Measurements from ENCODE around the gene LBHD2.

Gene LBHD2

DNA sequence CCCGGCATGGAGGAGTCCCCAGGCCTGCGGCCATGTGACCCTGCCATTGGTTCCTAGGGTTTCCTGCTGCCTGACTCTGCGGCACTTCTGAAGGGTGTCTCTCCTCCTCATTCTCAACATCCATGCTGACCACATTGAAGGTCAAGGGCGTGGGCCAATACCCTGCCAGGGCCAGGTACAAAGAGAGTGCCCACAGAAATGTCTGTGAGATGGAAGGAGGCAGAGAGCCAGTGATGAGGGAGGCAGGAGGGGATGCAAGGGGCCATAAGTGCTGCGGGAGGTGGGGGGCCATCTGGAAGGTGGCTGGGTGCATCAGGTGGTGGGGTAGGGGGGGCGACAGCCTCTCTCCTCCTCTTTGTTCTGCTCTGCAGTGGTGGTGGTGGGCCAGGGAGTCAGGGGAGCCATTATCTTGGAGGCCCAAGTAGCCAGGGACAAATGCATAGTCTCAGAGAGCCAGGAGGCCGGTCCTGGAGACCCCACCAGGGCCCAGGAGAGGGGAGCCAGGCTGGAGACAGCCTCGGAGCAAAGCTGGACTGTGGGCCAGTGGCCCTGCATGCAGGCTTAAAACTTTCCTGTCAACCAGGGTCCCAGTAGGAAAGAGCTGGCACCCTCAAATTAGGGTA is 13.6 kb upstream of the LBHD2 start:
- no peak for DNase-seq

DNA sequence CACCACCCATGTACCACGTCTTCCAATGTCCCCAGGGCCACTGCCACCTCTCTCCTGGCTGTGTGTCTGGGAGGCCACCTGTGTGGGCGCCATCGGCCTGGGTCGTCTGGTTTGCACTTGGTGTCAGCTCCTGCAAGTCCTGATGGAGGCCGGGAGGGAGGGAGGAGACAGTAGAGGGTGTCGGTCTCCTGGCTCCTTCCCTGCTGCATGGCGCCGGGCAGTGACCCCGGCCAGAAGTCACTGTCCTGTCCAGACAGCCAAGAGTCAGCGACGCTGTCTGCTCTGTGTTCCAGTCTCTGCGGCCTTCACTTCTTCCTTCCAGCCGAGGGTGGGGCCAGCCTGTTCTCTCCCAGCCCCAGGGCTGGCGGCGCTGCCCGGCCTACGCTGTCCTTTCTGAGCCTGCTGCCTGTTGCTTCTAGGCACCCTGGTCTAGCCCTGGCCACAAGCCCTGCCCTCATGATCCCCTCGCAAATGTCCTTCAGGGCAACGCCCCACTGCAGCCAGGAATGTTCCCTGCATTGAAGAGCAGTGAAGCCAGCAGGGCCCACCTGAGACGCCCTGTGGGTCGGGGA is 13.0 kb upstream of the LBHD2 start:
- no peak for DNase-seq

DNA sequence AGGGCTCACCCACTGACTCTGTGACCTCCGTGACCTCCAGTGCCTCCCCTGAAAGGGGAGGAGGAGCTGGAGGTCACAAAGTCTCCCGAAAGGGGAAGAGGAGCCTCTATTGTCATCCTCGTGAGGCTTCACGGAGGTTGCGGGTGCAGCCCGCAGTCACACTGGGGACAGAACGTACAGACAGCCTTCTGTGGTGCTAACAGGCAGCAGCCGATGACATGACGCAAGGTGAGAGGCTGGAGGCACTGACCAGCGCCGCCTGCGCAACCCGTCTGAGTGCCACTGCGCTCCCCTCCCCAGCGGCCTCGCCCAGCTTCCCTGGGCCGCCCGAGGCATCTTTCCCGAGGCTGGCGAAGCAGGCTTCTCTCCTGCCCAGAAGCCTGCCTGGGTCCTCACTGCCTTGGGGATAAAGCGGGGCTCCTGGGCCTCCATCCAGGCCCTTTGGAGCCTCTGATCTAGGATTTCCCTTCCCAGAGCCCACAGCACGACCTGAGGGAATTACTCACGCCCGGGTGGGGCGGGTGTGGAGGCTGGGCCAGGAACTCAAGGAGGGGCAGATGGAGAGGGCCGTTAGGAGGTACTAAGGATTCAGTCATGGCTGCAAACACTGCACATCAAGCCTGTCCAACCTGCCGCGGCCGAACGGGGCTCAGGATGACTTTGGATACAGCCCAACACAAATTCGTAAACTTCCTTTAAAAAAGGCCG is 12.3 kb upstream of the LBHD2 start:
- DNase-seq, result no peak

DNA sequence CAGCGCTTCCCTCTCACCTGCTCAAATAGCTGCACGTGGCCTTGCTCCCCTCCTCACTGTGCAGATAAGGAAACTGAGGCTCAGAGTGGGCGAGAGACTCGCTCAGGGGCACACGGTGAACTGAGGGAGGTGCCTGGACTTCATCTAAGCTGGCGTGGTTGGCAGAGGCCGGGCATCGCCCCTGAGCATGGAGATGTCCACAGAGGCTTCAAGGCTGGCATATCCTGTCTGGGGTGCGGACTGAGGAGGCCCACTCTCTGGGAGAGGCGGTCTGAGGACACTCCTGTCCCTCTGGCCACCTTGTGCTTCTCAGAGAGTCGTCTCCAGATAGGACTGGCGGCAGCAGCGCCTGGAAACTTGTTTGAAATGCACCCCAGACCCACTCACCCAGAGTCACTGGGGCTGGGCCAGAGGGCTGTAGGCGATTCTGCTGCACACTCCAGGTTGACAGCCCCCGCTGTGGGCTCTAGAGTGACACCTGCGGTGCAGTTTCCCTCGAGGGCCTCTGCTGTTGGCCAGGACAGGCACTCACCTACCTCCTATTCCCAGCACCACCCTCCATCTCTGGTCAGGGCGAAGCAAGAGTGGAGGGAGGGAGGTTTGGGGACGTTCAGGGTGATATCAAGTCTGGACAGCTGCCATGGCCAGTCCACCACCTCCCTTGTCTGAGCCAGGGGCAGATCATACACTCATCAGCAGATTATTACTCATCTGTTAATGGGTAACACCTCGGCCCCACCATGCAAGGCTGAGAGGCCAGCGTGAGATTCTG is 11.2 kb upstream of the LBHD2 start:
- peak; percentile 64 for DNase-seq

DNA sequence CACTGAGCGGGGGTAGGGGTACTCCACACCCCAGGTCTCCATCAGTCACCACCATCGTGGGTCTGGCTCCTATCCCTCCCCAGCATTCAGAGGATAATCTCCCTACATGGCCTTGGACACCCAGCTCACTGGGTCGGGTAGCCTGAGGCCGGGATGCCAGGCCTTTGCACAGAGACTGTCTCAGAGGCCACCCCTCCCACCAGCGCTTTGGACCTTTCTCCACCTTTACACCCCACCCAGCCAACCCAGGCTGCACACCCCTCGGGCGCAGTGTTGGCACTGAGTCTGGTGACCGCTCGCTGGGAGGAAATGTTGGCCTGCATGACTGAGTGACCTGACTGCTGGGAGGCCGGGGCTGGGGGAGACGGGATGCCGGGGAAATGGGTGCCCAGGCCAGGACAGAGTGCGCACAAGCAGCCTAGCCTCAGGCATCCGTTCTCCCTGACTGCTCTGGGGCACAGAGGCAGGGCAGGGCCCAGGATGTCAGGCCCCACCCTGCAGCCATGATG is 10.6 kb upstream of the LBHD2 start:
- peak; percentile 51 for DNase-seq

DNA sequence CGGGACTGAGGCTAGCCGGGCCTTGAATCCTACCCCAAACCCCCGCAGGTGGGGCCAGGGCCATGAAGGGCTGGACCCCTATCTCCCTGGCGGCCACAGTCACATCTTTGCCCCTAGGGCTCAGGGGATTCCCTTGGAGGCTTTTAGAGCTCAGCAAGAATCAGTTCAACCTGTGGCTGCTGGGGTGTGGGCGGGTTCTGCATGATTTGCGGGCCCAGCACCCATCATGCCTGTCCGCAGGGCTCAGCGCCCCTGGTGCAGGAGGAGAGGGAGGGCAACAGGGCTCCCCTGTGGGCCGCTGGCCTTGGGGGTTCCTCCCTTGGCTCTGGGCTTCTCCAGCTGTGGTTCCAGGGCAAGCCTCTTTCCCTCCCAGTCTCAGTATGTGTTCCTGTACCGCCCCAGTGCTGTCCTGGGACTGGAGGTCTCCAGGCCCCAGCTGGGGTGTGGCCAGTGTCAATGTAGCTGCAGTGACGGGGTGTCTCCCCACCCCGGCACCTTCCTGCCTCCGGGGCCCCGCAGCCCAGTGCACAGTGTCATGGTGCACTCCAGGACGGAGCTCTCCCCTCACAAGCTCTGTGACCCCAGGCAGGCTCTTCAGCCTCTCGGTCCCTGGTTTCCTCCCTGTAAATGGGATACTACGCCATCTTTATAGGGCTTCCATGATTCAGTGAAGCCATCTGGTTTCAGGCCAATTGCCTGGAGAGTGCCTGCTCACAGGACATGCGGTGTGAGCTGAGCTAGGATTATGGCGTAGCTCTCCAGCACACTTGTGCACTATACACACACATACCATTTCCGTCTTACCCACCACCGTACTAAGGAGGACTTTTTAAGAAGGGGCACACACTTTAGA is 9.9 kb upstream of the LBHD2 start:
- DNase-seq, result peak; percentile 52

DNA sequence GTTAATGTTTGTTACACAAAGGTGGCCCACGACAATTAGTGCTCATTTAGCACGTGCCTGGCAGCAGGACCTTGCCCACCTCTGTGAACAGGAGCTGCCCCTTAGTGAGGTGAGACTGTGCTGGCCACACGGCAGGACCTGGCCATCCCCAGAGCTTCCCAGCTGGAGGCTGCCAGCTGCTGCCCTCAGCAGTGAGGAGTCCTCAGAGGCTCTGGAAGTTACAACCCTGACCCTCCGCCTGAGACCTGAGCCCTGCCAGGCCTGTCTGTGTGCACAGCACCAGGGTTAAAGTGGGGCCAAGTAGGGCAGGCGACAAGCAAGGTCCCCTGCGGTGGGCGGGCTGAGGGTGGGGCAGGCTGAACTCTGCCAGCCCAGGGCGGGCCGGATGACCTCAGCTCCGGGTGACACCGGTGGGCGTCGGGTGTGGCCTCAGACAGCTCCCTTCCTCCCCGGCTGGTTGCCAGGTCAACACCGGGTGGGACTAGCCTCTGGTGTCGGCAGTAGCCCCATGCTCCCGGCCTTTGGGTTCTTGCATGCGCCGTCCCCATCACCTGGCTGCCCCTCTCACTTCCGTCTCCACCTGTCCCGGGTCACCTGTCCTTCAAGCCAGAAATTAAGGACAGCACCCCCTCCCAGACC is 9.2 kb upstream of the LBHD2 start:
- DNase-seq, result peak; percentile 79

DNA sequence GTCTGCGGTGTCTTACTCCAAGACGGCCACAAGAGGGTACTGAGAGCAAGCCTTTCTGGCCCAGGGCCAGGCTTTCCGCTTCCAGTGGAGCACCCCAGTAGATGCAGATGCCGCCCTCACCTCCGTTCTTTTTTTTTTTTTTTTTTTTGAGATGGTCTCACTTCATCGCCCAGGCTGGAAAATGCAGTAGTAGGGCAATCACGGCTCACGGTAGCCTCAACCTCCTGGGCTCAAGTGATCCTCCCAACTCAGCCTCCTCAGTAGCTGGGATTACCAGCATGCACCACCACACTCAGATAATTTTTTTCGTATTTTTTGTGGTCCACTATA is 5.6 kb upstream of the LBHD2 start:
- peak; percentile 83 for DNase-seq

DNA sequence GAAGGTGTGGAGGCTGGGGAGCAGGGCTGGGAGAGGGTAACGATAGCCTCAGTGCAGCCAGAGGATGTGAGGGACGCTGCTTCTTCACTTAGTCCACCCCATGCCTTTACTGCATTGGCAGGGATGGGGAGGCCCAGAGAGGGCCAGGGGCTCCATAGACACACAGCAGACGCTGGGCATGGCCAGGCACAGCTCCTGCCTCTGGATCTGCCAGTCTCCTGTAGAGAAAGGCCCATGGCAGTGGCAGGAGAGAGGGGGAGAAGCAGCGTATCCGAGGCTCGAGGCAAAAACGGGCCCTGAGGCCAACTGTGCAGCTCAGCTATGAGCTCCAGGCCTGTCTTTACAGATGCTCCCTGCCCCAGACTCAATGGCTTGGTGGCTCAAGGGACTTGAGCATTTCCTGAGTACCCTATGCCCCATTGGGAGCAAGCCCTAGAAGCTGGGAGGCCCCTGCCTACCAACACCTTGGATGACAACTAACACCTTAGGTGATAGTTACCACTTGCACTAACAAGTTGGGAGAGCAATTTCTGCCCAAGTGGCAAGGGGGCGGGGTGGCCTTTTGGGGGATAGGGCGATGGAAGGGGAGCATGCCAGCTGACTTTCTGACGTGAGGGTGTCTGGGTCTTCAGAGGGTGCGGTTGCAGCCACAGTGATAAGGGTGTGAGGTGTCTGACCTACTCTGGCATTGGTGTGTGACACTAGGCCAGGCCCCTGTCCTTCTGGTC is 5.0 kb upstream of the LBHD2 start:
- DNase-seq, result no peak

DNA sequence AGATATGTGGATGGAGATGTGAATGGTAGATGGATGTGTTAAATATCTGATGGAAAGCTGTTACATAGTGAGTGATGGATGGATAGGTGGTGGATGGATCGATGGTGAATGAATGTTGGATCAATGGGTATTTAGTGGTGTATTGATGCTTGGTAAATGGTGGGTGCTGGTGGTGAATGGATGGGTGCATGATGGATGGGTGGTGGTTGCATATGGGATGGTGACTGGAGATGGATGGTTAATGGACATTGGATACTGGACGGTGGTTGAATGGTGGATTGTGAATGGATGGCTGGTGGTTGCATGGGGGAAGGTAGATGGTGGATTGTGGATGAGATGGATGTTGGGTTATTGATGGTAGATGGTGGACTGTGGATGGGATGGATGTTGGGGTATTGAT is 2.1 kb upstream of the LBHD2 start:
- no peak for DNase-seq

DNA sequence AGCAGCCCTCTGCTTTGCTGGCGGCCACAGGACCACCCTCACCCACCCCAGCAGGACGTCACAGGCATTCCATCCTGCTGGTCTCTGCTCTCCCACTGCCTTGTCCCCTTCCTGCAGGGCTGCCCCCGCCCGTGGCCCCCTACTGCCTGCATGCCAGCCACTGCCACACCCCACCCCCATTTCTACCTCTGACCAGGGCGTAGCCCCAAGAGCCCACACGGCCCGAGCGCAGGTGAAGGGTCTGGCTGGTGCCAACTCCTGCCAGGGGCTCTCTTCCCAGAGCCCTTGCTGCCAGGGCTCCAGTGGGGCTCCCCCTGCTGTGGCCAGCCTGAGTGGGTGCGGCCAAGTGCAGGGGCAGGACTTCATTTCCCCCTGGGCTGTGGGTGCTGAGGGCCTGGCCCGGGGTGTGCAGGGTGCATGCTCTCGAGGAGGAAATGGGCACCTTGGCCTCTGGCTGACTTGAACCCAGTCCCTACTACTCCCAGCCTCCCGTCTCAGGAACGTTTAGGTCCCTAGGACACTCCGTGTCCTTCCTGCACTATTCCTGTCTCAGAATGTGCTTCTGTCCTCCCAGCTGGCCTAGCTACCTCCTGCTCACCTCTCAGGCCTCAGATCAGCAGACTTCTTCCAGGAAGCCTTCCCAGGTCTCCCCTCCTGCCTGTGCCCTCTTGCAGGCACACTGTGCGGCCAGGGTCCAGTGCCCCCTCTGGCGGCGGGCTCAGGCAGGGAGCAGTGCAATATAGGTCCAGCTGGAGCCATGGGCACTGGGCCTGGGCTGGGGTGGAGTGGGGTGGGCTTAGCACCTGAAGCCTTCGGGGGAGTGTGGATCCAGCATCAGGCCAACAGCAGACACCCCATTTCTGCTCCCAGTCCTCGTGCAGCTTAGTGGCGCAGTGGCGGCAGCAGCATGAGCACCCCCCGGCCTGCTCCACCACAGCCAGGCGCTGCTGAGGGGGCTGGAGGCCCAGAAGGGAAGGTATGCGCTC is 1.4 kb downstream of the LBHD2 start:
- DNase-seq, result no peak

DNA sequence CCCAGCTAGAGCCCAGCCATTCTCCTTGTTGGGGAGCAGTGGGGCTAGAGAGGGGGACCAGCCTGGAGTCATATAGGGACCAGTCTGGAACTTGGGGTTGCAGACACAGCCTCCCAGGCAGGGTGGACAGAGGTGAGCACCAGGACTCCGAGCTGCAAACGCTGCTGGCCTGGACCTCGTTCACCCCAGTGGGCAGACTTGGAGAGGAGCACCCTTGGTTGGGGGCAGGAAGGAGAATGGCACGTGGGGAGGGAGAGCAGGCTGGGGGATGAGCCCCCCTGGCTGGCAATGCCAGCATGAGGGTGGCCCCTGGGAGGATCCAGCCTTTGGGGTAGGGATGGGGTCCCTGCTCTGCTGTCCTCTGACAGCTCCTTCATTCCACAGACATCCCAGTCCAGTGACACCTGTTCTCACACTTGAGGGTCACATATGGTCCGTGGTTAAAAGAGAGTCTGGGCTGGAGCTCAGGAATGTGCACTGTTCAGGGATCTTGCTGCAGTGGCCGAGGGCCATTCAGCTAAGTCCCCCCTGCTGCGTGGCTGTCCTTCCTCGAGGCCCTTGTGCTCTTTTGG is 2.8 kb downstream of the LBHD2 start:
- no peak for DNase-seq

DNA sequence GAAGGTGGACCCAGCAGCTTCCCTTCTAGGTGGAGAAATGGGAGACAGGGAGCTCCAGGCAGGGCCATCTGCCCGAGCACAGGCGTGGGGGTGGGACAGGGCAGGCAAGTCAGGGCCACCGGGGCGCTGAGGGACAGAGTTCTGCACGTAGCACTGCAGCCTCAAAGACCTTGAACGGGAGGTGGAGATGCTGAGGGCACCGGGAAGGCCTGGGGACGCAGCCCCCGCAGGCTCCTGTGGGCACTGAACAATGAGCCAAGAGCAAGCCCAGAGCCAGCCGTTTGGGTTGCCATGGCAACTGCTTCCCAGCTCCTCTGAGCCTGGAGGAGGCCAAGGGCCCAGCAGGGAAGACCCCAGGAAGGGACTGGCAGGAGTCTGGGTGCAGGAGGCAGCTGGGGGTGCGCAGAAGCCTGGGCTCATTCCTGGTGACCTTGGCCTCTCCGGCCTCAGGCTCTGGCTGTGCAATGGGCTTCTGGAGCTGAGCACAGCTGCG is 3.4 kb downstream of the LBHD2 start:
- DNase-seq, result no peak

DNA sequence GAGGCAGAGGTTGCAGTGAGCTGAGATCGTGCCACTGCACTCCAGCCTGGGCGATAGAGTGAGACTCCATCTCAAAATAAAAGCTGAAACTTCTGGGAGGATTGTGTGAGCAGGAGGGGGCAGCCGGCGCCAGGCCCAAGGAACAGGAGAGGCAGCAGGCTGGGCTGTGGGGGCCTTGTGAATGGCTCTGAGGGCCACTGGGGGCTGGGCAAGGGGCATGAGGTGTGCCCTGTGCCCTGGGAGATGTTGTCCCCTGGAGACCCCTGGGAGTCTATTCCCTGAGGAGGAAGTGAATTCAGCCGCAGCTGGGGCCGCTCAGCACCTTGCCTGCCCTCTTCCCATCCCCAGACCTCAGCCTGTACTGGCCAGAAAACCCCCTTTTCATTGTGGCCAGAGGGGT is 4.9 kb downstream of the LBHD2 start:
- no peak for DNase-seq

DNA sequence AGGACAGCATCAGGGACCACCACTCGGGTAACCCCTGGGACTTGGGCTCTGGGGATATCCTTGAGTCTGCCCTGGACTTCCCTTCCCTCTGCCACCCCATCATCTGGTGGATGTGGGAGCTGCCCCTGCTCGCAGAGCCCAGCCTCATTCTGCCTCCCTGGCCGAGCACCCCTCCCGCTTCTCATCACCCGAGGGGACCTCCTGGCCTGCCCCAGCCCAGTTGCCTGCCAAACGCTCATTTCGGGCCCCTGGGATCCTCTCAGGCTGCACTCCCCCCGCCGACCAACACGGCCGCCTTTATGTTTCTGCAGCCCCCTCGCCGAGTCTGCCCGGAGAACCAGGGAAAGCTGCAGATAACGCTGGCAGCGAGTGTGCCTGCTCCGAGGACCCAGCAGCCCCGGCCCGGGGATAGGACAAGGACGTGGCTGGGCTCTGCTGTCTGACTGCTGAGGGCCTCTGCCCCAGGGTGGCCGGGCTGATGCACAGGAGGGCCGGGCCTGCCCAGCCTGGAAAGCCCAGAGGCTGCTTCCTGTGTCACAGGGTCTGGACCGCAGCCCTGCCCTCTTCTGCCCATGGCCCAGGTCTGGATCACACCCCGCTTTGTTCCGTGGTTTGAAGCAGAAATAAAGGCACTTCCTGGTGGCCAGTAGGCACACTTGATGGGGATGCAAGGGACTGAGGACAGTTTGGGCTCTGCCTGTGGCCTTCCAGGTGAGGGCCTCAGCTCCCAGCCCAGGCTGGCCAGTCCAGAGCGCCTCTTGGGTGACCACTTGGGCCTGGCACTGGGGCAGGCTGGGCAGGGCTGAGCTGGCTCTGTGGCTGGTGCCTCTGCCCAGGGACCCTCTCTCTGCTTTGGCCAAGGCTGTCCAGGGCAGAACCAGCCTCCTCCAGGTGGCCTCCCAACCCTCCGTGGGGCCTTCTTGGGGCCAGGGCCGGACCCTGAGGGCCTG is 5.7 kb downstream of the LBHD2 start:
- DNase-seq, result no peak

DNA sequence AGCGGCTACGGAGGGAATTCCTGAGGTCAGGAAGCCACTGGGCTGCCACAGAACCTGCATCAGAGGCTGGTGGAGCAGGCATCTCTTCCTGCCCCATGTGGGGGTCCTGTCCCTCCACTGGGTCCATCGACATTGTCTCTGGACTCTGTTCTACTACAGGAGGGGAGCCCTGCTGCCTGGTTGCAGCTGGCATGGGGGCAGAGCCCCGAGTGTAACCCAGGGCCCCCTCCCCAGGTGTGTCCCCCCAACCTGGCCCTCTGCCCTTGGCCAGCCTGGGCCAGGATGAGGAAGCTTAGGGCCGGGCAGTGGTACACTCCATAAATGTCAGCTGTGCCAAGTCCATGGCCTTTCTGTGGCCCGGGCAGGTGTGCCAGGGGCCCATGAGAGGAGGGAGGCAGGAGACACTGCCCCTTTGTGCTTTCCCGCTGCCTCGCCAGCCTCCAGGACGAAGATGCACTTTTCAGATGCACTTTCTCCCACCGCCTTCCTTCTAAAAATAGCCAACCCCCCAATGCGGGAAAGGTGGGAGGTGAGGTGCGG is 6.5 kb downstream of the LBHD2 start:
- no peak for DNase-seq

DNA sequence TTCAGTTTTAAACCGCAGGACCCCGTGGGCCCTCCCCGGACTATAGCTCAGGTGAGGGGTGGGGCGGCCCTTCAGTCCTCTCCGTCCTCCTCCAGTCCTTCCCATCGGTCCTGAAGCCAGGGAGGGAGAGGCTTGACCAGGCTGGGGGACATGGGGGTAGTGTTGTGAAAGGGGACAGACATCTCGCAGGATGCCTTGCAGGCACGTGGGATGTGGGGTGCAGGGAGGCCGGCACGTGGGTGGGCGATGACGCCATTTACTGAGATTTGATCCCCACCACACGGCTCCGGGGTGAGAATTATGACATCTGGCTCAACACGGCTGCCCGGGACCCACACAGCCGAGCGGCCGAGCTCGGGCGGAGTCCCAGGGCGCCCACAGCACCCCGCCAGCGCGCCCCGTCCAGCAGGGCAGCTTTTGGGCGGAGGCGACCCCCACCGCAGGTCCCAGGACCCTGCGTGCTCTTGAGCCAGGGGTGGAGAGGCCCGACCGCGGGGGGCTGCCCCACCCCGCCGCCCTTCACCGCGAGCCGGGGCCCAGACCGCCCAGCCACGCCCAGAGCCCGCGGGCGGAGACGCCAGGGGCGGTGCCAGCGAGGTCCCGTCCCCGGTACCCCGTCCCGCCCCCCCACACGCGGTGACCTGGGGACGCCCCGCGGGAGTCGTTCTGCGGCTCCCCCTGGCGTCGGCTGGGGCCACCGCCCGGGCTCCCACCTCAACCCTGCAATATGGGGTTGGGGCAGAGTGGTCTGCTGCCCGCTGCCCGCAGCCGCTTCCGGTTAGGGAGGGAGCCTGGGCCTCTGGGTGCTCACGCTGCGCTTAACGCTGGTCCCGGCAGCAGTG is 7.3 kb downstream of the LBHD2 start:
- peak; percentile 77 for DNase-seq

Measured in islet precursor cell (in vitro differentiated cells).